Pancreas (tissue), 10 donors: Measurements from ENCODE around the gene LY6G5B. TPM values are rescaled to one million over a fixed set of nuclear protein-coding genes. Genes with fewer than 3 reads are reported as not detected.
A peak's percentile ranks its signal among the peaks of the same experiment; 100 is the strongest.

Experiments
- ATAC-seq, 4 donors: fragments of 200-7000 bp; cut with Tn5 transposase; one replicate each; pipeline versions ENCODE4 v1.8.0 to v1.9.1; 2020; ENCODE audit warnings: mild to moderate bottlenecking in 4 of 4, moderate library complexity in 4 of 4
- DNase-seq, 6 donors: peaks; one replicate each; pipeline ENCODE4 v3.0.0-alpha.2; 2020
- FAIRE-seq: peaks from 2 replicates; lab custom pipeline; 2012; peaks lifted over from hg19 to GRCh38; lab: Jason Lieb, UNC
- H3K27ac ChIP-seq, 4 donors: fragments of 200-600 bp; sonication (generic); 1 replicate in 3 of 4; 2 replicates in 1 of 4; pipeline versions ENCODE4 v1.5.0 to v1.8.0; 2020
- H3K27me3 ChIP-seq, 4 donors: fragments of 200-600 bp; one replicate each; pipeline ENCODE4 v1.8.0; 2021
- H3K36me3 ChIP-seq, 3 donors: fragments of 200-600 bp; sonication (generic) in 1 of 3; one replicate each; pipeline versions ENCODE4 v1.5.0 to v1.8.0; 2020 to 2021
- H3K4me1 ChIP-seq, 3 donors: fragments of 200-600 bp; one replicate each; pipeline ENCODE4 v1.8.0; 2021
- H3K4me3 ChIP-seq, 4 donors: fragments of 200-600 bp; sonication (generic) in 2 of 4; one replicate each; pipeline versions ENCODE4 v1.5.0 to v1.8.0; 2020 to 2021
- H3K9me3 ChIP-seq, 4 donors: fragments of 200-600 bp; one replicate each; pipeline ENCODE4 v1.8.0; 2021
- WGBS, 2 donors: extraction: QIAGEN DNeasy Blood & Tissue Kit; methylation state at CpG; one replicate each; pipeline ENCODE4 v1.1.7; 2013; 5-methylcytosine and 5-hydroxymethylcytosine counted together
- intact Hi-C, 3 donors: fragments of 100-400 bp; cut with DNase I; formaldehyde crosslinking; loops; one replicate each; pipeline versions ENCODE4 v1.11.1 to v1.14.2; 2022
- polyA plus RNA-seq, 2 donors: library from polyadenylated mRNA; stranded (reverse); fragments of 200-250 nt; gene quantifications; one replicate each; pipeline ENCODE4 v1.2.3, GENCODE V29; 2013
- total RNA-seq, 6 donors: library from RNA; stranded (reverse); fragmentation: NEBNext Ultra II Directional in 4 of 6; extraction: Animal tissue kit (Norgen Biotek cat#: 25700) in 4 of 6; gene quantifications; one replicate each; pipeline versions ENCODE4 v1.2.1 to v1.2.4, GENCODE V29; 2021 to 2023
- TF ChIP-seq, protein P1 (sequence below), 4 donors: fragments of 200-600 bp; sonication (generic) in 3 of 4; IDR thresholded peaks; one replicate each; pipeline versions ENCODE4 v1.5.0 to v1.8.0; 2021; ENCODE audit warnings: antibody characterized with exemption in 4 of 4
- donor health status: healthy with polysubstance abuse.
- donor health status: DM: no; HTN: no; CAD: no; lungs with moderate emphysema.
- donor health status: DM: no; HTN: no; CAD: no.
- donor health status: control.
- donor health status: control.
- donor health status: Bipolar disorder and iron deficiency.
- donor health status: DM: yes; HTN: yes; CAD: no.
- donor health status: DM: no; HTN: no; CAD: no.
- donor health status: DM: no; HTN: no; CAD: no.
- donor health status: DM: yes; HTN: yes; CAD: no.

Gene LY6G5B
- total and polyA plus RNA-seq, 8 donors, result 3.0 to 11.4 (median 4.8) TPM

DNA sequence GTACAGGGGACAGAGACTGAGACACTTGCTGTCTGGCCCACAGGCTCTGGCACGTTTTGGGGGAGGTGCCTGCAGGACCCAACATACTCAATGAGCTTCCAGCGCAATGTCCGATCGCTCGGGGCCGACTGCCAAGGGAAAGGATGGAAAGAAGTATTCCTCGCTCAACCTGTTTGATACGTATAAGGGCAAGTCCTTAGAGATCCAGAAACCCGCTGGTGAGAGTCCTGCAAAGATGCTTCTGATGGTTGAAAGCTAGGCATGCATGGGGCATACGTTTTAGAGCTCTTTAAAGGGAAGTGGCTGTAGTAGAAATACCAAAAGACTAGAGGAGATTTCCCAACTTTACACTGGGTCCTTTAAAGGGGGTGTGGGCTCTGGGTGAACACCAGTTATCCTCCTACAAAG, 47.1 kb upstream of the LY6G5B start:
- Histone ChIP-seq H3K4me3 (peak overlapping the region in 1 of 4 donors; percentile 78), H3K9me3 (no peaks in the 10 kb centered on the region), H3K36me3 (peaks cover 19 to 37% (median 36%) of the 10 kb centered on the region in 3 donors), H3K27ac (peak overlapping the region in 1 of 4 donors; percentile 91), H3K4me1 (peaks cover 4 to 8% (median 4%) of the 10 kb centered on the region in 3 donors), H3K27me3 (no peaks in the 10 kb centered on the region)
- peak in 1 of 6 donors; percentile 42 for DNase-seq
- no peak for FAIRE-seq
- WGBS, 2 donors, result 19 to 31% methylated on average over 10 of the region's 10 CpGs
- TF ChIP-seq, protein P1, sequence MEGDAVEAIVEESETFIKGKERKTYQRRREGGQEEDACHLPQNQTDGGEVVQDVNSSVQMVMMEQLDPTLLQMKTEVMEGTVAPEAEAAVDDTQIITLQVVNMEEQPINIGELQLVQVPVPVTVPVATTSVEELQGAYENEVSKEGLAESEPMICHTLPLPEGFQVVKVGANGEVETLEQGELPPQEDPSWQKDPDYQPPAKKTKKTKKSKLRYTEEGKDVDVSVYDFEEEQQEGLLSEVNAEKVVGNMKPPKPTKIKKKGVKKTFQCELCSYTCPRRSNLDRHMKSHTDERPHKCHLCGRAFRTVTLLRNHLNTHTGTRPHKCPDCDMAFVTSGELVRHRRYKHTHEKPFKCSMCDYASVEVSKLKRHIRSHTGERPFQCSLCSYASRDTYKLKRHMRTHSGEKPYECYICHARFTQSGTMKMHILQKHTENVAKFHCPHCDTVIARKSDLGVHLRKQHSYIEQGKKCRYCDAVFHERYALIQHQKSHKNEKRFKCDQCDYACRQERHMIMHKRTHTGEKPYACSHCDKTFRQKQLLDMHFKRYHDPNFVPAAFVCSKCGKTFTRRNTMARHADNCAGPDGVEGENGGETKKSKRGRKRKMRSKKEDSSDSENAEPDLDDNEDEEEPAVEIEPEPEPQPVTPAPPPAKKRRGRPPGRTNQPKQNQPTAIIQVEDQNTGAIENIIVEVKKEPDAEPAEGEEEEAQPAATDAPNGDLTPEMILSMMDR (IDR thresholded peaks at IDR 0.05), result no peak
- intact Hi-C loops, result no loop called here
- no peak for ATAC-seq

DNA sequence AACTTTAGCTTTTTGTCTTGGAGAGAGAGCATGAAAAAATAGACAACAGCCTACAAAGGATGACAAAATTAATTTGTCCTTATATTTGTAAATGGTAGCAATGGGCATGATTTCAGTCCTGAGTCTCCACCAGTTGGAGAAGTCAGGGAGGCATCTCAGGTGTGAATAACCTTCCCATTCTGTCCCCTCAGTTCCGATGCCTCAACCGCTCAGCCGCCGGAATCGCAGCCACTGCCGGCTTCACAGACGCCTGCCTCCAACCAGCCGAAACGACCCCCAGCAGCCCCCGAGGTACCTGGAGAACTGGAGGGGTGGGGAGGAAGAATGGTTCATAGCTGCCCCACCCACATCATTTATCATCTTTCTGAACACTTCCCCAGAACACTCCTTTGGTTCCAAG, 45.7 kb upstream of the LY6G5B start:
- H3K36me3 ChIP-seq, result peaks cover 22 to 51% (median 48%) of the 10 kb centered on the region in 3 donors

GRCh38 chr6:31626952-31627351, 42.8 kb upstream of the LY6G5B start:
- Histone ChIP-seq H3K36me3 (peaks cover 25 to 80% (median 71%) of the 10 kb centered on the region in 3 donors), H3K27me3 (no peaks in the 10 kb centered on the region), H3K27ac (no peak overlapping the region), H3K4me1 (peaks cover 3 to 6% (median 4%) of the 10 kb centered on the region in 3 donors), H3K9me3 (no peaks in the 10 kb centered on the region), H3K4me3 (no peak overlapping the region)
- intact Hi-C loops, result no loop called here
- TF ChIP-seq, protein P1 (IDR thresholded peaks at IDR 0.05), result no peak
- WGBS, 2 donors, result 94 to 96% methylated on average over 10 of the region's 10 CpGs
- no peak for FAIRE-seq
- DNase-seq, result no peak
- ATAC-seq, result no peak

More for the DNA sequence above, 45.7 kb upstream of the LY6G5B start:
- no peaks in the 10 kb centered on the region for H3K27me3 ChIP-seq
- no peaks in the 10 kb centered on the region for H3K9me3 ChIP-seq
- TF ChIP-seq, protein P1 (IDR thresholded peaks at IDR 0.05), result no peak
- ATAC-seq (no peak), DNase-seq (no peak), FAIRE-seq (no peak)
- H3K4me3 ChIP-seq, result no peak overlapping the region
- WGBS, 2 donors, result 86 to 92% methylated on average over 10 of the region's 10 CpGs
- H3K27ac ChIP-seq, result no peak overlapping the region
- intact Hi-C loops, result no loop called here
- H3K4me1 ChIP-seq, result peaks cover 4 to 8% (median 4%) of the 10 kb centered on the region in 3 donors

GRCh38 chr6:31627690-31628287, 42.0 kb upstream of the LY6G5B start:
- no peaks in the 10 kb centered on the region for H3K27me3 ChIP-seq
- H3K4me1 ChIP-seq, result no peaks in the 10 kb centered on the region
- TF ChIP-seq, protein P1 (IDR thresholded peaks at IDR 0.05), result no peak
- no peak overlapping the region for H3K4me3 ChIP-seq
- no peak for ATAC-seq
- H3K27ac ChIP-seq, result no peak overlapping the region
- H3K36me3 ChIP-seq, result peaks cover 25 to 81% (median 74%) of the 10 kb centered on the region in 3 donors
- 93 to 97% methylated on average over 19 of the region's 19 CpGs for WGBS, 2 donors
- FAIRE-seq, result no peak
- no peak for DNase-seq
- intact Hi-C loops, result no loop called here
- H3K9me3 ChIP-seq, result no peaks in the 10 kb centered on the region

- intact Hi-C loops, result no loop called here
- no peak for FAIRE-seq
- TF ChIP-seq, protein P1 (IDR thresholded peaks at IDR 0.05), result no peak
- Histone ChIP-seq H3K9me3 (no peaks in the 10 kb centered on the region), H3K4me3 (no peak overlapping the region), H3K27me3 (no peaks in the 10 kb centered on the region), H3K36me3 (peaks cover 25 to 83% (median 74%) of the 10 kb centered on the region in 3 donors), H3K4me1 (no peaks in the 10 kb centered on the region), H3K27ac (no peak overlapping the region)
- DNase-seq, result no peak
- ATAC-seq, result no peak
- WGBS, 2 donors, result 91 to 95% methylated on average over 7 of the region's 7 CpGs
Measured at GRCh38 chr6:31629014-31629413, 40.8 kb upstream of the LY6G5B start.
